ENCODE data around the gene SATB2. TPM values are rescaled to one million over a fixed set of nuclear protein-coding genes. Genes with fewer than 3 reads are reported as not detected.

SATB2 gene
- total RNA-seq, 4 donors from 2014 or later, result 2.6 to 3.7 (median 3.3) TPM

- no peak for DNase-seq (ENCODE audit: low spot score in 2 of 2)
- TF ChIP-seq POLR2A (IDR thresholded peaks at IDR 0.05), result no peak
- no peak for TF ChIP-seq CTCF (IDR thresholded peaks at IDR 0.05)
- WGBS, 2 donors, result 5 to 10% methylated on average over 43 of the region's 44 CpGs
- H3K4me3 ChIP-seq (ENCODE audit: low read depth, poor library complexity, severe bottlenecking), result peak overlapping the region; percentile 34
- intact Hi-C loops (cut with DNase I; ENCODE audit: low total_unique reads), result no loop called here
Measured at GRCh38 chr2:199456383-199457146, 1.2 kb downstream of the SATB2 start.

GRCh38 chr2:199455545-199456382, 2.0 kb downstream of the SATB2 start:
- intact Hi-C loops (cut with DNase I; ENCODE audit: low total_unique reads), result no loop called here
- WGBS, 2 donors, result 27 to 47% methylated on average over 43 to 46 of the region's 55 CpGs
- H3K4me3 ChIP-seq (ENCODE audit: low read depth, poor library complexity, severe bottlenecking), result no peak overlapping the region
- no peak for TF ChIP-seq CTCF (IDR thresholded peaks at IDR 0.05)
- no peak for TF ChIP-seq POLR2A (IDR thresholded peaks at IDR 0.05)
- no peak for DNase-seq (ENCODE audit: low spot score in 2 of 2)

GRCh38 chr2:199455210-199455544, 2.6 kb downstream of the SATB2 start:
- no peak for DNase-seq (ENCODE audit: low spot score in 2 of 2)
- WGBS, 2 donors, result 44 to 56% methylated on average over 7 of the region's 7 CpGs
- intact Hi-C loops (cut with DNase I; ENCODE audit: low total_unique reads), result no loop called here
- TF ChIP-seq POLR2A (IDR thresholded peaks at IDR 0.05) (no peak), CTCF (IDR thresholded peaks at IDR 0.05) (no peak)
- no peak overlapping the region for H3K4me3 ChIP-seq (ENCODE audit: low read depth, poor library complexity, severe bottlenecking)

- intact Hi-C loops (cut with DNase I; ENCODE audit: low total_unique reads), result no loop called here
- no peak for DNase-seq (ENCODE audit: low spot score in 2 of 2)
- no peak for TF ChIP-seq POLR2A (IDR thresholded peaks at IDR 0.05)
- no peak for TF ChIP-seq CTCF (IDR thresholded peaks at IDR 0.05)
- no peak overlapping the region for H3K4me3 ChIP-seq (ENCODE audit: low read depth, poor library complexity, severe bottlenecking)
Measured at GRCh38 chr2:199452991-199453379, 4.8 kb downstream of the SATB2 start.

GRCh38 chr2:199452260-199452990, 5.3 kb downstream of the SATB2 start:
- DNase-seq (ENCODE audit: low spot score in 2 of 2), result no peak
- intact Hi-C loops (cut with DNase I; ENCODE audit: low total_unique reads), result no loop called here
- no peak for TF ChIP-seq CTCF (IDR thresholded peaks at IDR 0.05)
- TF ChIP-seq POLR2A (IDR thresholded peaks at IDR 0.05), result no peak
- H3K4me3 ChIP-seq (ENCODE audit: low read depth, poor library complexity, severe bottlenecking), result no peak overlapping the region
- 44 to 47% methylated on average over 2 of the region's 2 CpGs for WGBS, 2 donors

Measured in lower leg skin (tissue), 4 donors.